HTERT RPE-1 (cell line): ENCODE data around the gene ATXN2.

Source experiments
- in situ Hi-C: fragments of 300-500 bp; cut with MboI; formaldehyde crosslinking; loops from 4 replicates; pipeline ENCODE4 v1.14.3; 2020; ENCODE audit warnings: low sequenced_read_pairs

Gene ATXN2

GRCh38 chr12:111440631-111441030 is 158.5 kb downstream of the ATXN2 start:
- in situ Hi-C loops = no loop called here

DNA sequence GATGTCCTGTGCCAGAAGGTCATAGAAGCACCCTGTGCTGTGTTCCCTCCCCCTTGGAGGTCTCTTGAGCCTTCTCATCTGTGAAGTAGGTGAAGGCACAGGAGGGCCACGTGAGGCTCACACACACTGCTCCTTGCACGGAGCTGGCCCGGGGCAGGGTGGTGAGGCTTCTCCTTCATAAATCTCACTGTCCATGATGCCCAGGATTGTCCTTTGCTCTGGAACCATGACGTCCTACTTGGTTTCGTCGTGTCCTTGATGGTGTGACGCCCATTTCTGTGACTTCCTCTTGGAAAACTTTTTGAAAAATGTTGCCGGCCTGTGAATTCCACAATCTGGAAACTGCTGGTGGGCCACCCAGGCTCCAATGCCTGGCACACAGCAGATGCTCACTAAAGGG is 159.0 kb downstream of the ATXN2 start:
- in situ Hi-C loops = no loop called here

GRCh38 chr12:111439657-111440151 is 159.4 kb downstream of the ATXN2 start:
- in situ Hi-C loops = no loop called here

DNA sequence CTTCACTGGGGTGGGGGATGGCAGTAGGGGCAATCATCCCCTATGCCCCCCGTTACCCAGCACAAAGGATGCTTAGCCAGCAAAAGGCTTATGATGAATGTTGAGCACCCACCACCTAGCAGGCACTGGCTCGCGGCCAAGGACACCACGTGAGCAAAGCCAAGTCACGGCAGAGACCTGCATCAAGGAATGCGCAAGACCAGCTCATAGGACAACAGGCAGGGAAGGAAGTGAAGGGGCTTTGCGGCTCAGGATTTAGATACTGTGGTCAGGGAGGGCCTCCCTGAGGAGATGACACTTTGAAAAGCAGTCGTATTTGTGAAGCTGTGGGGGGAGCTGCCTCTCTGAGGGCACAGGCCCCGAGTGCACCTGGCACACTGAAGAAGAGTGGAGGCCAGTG is 160.6 kb downstream of the ATXN2 start:
- in situ Hi-C loops = no loop called here

DNA sequence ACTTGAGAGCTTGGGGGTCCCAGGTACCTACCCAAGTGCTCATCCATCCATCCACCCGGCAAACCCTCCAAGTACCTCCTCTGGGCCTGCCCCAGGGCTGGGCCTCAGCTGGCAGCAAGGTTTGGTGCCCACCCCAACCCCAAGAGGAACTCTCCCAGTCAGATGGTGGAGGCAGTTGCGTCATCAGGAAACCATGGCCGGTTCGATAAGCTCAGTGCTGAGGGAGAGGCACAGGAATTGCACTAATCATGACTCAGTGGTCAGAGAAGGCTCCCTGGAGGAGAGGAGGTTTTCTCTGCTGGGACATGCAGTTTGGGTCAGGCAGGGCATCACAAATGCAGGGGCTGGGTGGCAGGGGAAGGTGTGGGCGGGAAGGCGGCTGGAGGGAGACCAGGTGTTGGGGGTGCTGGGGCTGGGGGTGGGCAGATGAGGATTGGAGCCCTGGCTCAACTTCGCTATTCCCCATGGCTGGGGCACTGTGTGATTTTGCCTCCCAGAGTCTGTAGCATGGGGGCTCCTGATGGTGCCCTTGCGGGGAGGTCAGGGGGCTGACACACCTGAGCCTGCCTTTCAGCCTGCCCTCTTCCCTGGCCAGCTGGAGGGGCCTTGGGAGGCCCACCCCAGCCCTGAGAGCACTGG is 161.2 kb downstream of the ATXN2 start:
- in situ Hi-C loops = no loop called here

GRCh38 chr12:111436811-111437210 is 162.3 kb downstream of the ATXN2 start:
- in situ Hi-C loops = no loop called here

- in situ Hi-C loops = no loop called here
Measured at GRCh38 chr12:111436266-111436665, 162.8 kb downstream of the ATXN2 start.

- in situ Hi-C loops = no loop called here
Measured at GRCh38 chr12:111435661-111436201, 163.4 kb downstream of the ATXN2 start.

DNA sequence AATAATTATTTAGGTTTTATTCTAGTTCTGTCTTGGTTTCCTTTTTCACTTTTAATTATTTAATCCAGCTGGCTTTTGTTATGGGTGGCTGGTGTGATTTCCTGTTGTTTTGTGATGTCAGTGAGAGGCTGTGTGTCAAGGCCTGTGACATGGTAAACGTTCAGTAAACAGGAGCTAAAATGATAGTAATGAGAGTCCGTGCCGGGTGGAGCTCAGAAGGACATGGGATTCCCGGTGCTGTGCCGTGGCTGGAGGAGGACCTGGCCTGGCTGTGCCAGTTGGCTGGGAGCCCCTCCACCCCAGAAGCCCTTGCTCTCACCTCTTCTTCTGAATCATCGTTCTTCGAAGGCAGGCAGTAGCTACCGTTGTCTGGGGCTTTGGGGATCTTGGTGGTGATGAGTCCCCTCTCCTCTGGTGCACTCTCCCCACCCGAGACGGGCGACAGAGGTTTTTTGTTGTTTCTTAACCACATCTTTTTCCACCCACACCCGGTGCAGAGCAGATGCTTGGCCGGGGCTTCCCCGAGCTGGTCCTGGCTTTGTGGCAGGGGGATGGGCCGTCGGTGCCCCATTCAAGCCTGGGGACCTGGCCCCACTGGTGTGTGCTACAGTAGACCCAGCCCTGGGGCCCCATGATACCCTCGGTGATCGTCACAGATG is 164.3 kb downstream of the ATXN2 start:
- in situ Hi-C loops = no loop called here

- in situ Hi-C loops = no loop called here
Measured at GRCh38 chr12:111434049-111434448, 165.1 kb downstream of the ATXN2 start.

- in situ Hi-C loops = no loop called here
Measured at GRCh38 chr12:111431772-111432171, 167.3 kb downstream of the ATXN2 start.

DNA sequence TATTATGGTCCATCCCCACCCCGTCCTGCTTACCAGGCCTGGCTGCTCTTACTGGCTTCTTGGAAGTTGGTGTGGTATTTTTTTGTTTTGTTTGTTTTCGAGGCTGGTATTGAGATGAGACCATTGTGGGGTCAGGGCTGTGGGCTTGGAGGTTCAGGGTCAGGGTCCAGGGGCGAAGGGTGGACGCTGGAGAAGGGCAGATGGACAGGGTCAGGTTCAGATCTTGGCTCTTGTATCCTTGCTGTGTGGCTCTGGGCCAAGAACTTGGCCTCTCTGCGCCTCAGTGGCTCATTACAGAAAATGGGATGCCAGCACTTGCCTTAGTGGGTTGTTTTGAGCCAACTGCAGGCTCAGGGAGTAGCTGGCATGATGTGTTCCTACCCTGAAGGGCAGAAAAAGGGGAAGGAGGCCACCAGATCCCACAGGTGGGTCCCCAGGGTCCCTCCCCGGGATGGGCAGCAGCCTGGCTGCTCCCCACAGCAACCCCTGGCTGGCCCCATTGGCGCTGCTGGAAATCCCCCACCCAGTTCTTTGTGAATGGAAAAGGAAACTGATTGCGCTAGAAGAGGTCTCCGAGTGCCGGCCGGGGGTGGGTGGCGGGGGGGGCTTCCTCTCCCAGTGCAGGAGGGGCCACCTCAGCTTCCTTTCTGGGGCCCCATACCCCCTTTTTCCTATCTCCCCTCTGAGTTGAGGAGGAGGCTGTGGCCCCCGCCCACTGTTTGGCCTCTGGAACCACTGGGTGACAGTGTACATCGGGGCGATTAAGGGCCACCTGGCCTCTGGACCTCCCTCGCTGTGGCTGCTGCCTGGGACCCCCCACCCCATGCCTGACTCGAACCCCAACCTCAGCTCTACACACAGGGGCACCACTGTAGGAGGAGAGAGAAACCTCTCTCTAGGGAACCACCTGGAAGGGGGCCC is 168.4 kb downstream of the ATXN2 start:
- in situ Hi-C loops = no loop called here

DNA sequence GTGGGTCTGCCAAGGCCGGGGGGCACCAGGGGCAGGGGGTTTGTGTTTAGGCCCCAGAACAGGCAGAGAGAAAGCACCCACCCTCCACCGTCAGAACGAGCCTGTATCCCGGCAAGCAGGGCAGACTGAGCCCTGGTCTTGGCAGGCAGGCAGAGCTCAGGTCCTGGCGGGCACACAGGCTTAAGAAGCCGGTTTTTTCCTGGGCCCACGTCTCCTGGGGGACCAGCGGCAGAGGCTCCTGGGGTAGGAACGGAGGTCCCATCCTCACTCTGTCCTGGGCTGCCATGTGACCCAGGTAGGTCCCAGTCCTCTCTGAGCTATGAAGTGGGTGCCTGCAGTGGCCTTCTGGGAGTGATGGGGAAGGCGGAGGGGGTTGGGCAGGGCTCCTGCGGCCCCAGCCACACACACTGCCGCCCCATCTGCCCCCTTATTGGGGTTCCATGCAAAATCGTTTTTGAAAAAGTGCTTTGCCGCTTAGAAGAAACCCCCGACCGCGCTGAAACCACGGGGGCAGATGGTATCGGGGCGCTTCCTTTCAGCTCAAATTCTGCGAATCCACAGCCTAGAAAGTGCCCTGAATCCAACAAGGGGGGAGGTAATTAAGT is 169.2 kb downstream of the ATXN2 start:
- in situ Hi-C loops = no loop called here

DNA sequence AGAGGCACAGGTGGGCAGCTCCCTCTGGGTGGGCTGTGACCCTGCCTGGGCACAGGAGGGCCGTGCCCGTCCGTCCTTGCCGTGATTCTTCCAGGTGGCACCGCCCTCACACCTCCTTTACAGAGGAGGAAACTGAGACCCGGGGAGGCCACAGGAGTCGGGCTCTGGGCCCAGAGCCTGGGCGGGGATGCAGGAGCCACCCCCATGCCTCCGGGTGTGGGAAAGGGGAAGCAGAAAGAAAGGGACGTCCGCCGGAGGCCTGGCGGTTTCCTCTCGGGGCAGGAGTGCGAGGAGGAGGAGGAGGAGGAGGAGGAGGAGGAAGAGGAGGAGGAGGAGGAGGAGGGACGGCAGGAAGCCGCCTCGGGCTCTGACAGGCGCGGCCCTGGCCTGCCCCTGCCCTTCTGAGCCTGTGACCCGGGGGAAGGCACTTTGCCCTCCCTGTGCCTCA is 170.4 kb downstream of the ATXN2 start:
- in situ Hi-C loops = no loop called here

DNA sequence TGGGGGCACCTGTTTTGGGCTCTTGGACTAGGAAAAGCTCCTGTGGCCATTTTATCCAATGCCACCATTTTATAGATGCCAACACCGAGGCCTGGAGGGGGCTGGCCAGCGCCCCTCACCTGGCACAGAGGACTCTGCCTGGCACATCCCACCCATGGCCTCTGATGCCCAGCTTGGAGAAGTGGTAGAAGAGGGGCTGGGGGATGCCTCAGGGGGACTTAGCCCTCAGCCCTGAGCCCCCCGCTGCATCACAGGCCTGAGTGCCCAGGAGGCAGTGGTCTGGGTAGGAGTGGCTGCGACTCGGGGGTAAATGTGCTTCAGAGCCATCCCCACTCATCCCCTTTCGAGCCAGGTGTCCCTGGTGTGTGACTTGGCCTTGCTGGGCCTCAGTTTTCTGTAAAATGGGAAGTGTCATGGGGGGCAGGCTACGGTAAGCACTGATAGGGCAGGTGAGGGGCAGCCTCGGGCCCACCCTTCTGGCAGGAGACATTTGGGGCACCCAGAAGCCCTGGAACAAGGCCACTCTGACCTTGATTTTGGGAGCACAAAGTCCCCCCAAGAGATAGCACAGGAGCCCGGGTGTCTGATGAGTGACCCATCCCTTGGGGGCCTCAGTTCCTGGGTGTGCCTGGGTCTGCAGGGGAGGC is 170.9 kb downstream of the ATXN2 start:
- in situ Hi-C loops = no loop called here

- in situ Hi-C loops = no loop called here
Measured at GRCh38 chr12:111427417-111428074, 171.6 kb downstream of the ATXN2 start.

GRCh38 chr12:111426344-111427185 is 172.6 kb downstream of the ATXN2 start:
- in situ Hi-C loops = no loop called here

DNA sequence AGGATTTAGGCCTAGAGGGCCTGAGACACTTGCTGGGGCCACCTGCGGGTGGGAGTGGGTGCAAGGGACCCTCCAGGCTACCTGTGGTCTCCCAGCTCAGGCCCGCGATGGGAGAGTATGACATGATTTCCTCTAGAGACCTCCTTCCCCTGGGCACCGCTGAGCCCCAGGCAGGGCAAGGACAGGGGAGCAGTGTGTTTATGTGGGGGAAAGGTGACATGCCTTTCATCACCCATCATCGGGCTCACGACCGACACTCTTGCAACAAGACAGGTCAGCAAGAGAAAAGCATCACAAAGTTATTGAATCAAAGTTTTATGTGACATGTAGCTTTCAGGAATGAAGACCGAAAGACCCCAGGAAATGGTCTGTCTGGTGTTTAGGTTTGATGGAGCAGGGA is 173.5 kb downstream of the ATXN2 start:
- in situ Hi-C loops = no loop called here

GRCh38 chr12:111424793-111425251 is 174.3 kb downstream of the ATXN2 start:
- in situ Hi-C loops = no loop called here
